GM12873 (cell line): ENCODE results near the gene XAB2.

Source experiments
- TF ChIP-seq, protein P1 (sequence below): IDR thresholded peaks from 2 replicates; pipeline ENCODE4 v1.5.1; 2012; ENCODE audit warnings: low read depth, mild to moderate bottlenecking, moderate library complexity, low read length, control low read depth; ENCODE audit not compliant: insufficient read depth; ENCODE audit errors: missing control alignments

The XAB2 gene

DNA sequence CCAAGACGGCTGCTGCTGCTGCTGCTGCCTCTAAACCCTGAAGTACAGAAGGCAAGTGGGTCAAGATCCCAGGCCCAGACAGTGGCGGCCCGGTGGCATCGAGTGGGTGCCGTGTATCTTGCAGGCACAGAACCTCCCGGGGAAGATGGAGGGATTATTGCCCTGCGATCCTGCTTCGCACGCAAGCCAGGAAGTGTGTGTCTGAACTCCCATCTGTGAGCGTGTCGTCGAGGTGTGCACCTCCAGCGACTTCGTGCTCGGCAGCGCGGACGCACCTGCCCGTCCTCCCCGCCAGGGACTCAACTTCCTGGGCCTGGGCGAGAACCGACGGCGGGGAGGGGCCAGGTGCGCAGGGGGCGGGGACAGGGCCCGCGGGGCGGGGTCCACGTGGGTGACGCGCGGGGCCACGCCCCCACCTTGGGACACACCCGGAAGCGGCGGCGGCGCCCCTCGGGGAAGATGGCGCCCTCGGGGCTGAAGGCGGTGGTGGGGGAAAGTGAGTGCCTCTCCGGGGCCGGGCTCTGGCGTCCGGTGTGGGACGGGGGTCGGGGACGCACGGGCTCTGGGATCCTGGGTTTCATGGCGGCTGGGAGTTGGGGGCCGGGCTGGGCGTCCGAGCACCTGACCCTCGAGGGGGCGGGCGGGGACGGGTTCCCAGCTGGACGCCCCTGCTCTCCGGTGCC is 7.5 kb upstream of the XAB2 start, which contains the start of gene STXBP2:
STXBP2 (plus strand) TSS at position 420 of the 683 bp plus-strand sequence; CDS start at position 460, 40 bp downstream.
- TF ChIP-seq, protein P1, sequence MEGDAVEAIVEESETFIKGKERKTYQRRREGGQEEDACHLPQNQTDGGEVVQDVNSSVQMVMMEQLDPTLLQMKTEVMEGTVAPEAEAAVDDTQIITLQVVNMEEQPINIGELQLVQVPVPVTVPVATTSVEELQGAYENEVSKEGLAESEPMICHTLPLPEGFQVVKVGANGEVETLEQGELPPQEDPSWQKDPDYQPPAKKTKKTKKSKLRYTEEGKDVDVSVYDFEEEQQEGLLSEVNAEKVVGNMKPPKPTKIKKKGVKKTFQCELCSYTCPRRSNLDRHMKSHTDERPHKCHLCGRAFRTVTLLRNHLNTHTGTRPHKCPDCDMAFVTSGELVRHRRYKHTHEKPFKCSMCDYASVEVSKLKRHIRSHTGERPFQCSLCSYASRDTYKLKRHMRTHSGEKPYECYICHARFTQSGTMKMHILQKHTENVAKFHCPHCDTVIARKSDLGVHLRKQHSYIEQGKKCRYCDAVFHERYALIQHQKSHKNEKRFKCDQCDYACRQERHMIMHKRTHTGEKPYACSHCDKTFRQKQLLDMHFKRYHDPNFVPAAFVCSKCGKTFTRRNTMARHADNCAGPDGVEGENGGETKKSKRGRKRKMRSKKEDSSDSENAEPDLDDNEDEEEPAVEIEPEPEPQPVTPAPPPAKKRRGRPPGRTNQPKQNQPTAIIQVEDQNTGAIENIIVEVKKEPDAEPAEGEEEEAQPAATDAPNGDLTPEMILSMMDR: no peak

DNA sequence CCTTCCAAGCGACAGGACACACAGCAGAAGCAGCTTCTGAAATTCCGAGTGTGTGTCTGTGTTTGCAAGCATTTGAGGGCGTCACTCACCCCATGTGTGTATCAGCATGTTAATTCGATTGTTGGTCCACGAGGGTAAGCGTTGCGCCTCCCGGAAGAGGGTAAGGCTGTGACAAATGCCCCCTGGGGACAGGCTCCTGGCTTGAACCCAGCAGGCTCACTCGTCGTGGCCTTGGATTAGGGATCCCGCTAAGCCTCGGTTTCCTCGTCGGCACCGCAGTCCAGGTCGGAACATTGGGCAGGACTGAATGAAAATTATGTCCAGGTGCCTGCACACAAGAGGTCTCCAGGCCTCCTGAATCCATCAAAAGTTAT is 7.0 kb upstream of the XAB2 start:
- TF ChIP-seq, protein P1: no peak

DNA sequence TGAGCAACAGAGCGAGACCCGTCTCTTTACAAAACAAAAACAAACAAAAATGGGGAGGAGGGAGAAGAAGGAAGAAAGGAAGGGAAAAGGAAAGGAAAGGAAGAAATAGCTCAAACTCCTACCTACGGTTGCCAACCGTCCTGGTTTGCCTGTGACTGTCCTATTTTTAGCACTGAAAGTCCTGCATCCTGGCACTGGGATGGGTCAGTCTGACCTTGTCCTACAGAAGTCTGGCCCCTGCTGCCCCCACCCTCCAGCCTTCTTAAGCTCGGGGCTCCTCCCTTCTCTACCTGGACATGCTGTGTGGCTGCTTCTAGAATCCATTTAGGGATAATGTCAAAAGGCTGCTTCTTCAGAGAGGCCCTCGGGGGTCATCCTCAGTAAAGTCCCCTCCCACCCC is 6.3 kb upstream of the XAB2 start:
- TF ChIP-seq, protein P1: no peak

DNA sequence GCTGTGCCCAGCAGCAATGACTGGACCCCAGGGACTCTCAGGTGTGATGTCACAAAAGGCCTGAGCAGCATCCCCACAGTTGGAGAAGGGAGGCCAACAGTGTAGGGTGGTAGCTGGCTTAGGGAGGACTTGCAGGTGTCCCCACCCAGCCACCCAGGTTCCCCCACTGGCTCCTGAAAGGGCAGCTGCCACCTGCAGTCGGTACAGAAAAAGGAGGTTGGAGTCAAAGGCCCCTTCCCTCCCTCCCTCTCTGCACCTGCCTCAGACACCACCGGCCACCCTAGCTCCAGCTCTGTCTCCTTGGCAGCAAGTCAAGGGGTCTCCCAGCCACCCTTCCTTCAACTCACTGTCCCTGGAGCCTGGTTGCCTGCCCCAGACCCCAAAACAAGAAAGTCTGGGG is 4.4 kb upstream of the XAB2 start, which contains the start of gene PCP2:
PCP2 (minus strand) TSS at position 22 of the 400 bp plus-strand sequence. CDS start 262 bp downstream, outside the sequence.
- TF ChIP-seq, protein P1: no peak

DNA sequence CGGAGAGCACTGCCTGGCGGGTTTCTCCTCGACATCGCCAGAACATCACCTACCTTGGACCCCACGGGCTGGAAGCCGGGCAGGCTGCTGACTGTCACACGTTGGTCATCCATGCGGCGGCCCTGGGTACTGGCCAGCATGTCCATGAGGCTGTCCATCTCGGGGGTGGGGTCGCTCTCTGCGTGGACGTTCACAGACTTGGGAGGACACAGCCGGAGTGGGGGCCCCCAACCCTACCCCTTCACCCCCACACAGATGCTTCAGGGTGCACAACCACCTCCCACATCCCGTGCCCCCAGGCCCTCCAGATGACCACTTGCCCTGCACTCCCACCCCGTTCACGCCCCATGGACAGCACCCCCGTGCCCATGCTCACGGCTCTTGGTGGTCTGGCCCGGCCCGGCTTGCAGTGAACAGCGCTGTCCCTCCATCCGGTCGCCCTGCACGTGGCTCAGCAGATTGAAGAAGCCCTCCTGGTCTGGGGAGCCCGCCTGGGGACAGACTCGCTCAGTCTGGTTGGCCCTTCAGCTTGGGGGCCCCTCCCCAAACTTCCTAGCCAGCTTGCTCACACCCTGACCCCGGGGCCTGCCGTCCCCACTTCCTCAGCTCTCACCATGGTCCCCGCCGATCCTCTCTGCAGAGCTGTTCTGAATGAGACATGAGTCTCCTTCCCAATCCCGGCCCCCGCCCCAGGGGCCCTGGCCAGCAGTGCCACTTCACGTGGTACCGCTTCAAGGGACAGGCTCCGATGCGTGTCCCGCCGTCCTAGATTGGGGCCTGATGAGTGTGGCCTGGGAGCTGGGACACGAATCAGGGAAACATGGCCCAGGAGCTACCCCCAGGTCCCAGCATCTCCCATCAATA is 3.2 kb upstream of the XAB2 start:
- TF ChIP-seq, protein P1: no peak

- TF ChIP-seq, protein P1: no peak
Measured at GRCh38 chr19:7631577-7631976, 2.2 kb upstream of the XAB2 start.
